ENCODE measurements around the gene HSPA1B. TPM values are rescaled to one million over a fixed set of nuclear protein-coding genes. Genes with fewer than 3 reads are reported as not detected.

Gene HSPA1B
- total and polyA plus RNA-seq, 8 donors = 35.9 to 165 (median 77.4) TPM

DNA sequence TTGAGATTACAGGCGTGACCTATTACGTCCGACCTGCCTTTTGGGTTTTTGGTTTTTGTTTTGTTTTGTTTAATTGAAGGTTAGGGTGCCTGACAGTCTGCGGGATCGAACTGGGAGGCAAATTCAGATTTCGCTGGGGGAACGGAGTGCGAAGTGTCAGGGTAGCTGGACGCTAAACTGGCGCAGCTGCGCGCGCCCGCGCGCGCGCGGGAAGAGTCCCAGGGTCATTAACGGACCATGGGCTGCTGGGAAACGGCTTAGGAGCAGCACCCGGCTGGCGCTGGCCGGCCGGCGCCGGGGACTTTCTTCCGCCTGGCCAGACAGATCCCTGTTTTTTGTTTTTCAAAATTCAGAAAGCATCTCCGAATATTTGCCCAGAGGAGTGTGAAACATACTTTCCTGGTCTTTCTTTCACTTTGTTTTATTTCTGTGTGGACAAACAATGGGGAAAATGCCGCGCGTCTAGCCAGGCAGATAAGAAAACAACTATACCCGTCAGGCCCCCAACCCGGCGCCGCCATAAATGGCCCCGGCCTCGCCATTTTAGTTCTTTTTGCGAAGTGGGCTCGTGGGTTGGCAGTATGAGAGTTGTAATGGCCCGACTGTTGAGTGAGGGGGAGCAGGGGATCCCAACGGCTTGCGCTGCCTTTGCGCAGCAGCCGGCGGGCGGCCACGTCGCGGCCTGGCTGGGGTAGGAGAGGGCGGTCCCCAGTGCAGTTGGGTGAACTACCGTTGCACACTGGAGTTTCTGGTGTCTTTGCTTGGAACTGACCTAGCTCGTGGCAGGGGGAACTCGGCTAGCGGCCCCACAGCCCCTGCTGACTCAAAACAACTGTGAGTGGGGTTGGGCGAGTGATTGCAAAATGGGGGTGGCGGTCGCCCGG lies 7.1 kb downstream of the HSPA1B start:
- Histone ChIP-seq H3K4me3 (peak overlapping the region; percentile 81 to 96 (median 88)), H3K36me3 (peaks cover 25 to 33% (median 31%) of the 10 kb centered on the region in 4 donors), H3K27me3 (no peaks in the 10 kb centered on the region), H3K27ac (peak overlapping the region; percentile 94 to 97 (median 96)), H3K9me3 (no peaks in the 10 kb centered on the region), H3K4me1 (peaks cover 46 to 79% (median 71%) of the 10 kb centered on the region in 4 donors)
- intact Hi-C loops (cut with DNase I; ENCODE audit: low total_unique reads) = no loop called here
- DNase-seq = peak; percentile 87 to 96
- TF ChIP-seq POLR2AphosphoS5 (IDR thresholded peaks at IDR 0.05) = peak in 2 of 3 donors; percentile 53 to 84
- TF ChIP-seq POLR2A (IDR thresholded peaks at IDR 0.05) = peak in 1 of 4 donors; percentile 31
- no peak for TF ChIP-seq EP300 (IDR thresholded peaks at IDR 0.05)
- TF ChIP-seq, protein P1, sequence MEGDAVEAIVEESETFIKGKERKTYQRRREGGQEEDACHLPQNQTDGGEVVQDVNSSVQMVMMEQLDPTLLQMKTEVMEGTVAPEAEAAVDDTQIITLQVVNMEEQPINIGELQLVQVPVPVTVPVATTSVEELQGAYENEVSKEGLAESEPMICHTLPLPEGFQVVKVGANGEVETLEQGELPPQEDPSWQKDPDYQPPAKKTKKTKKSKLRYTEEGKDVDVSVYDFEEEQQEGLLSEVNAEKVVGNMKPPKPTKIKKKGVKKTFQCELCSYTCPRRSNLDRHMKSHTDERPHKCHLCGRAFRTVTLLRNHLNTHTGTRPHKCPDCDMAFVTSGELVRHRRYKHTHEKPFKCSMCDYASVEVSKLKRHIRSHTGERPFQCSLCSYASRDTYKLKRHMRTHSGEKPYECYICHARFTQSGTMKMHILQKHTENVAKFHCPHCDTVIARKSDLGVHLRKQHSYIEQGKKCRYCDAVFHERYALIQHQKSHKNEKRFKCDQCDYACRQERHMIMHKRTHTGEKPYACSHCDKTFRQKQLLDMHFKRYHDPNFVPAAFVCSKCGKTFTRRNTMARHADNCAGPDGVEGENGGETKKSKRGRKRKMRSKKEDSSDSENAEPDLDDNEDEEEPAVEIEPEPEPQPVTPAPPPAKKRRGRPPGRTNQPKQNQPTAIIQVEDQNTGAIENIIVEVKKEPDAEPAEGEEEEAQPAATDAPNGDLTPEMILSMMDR (IDR thresholded peaks at IDR 0.05) = no peak
- 0 to 1% (median 1%) methylated on average over 39 to 59 of the region's 59 CpGs for WGBS, 5 donors

- Histone ChIP-seq H3K4me1 (peaks cover 41 to 72% (median 67%) of the 10 kb centered on the region in 4 donors), H3K36me3 (peaks cover 35 to 48% (median 45%) of the 10 kb centered on the region in 4 donors), H3K27ac (peak overlapping the region; percentile 44 to 97 (median 96)), H3K9me3 (no peaks in the 10 kb centered on the region), H3K4me3 (peak overlapping the region; percentile 81 to 96 (median 88)), H3K27me3 (no peaks in the 10 kb centered on the region)
- peak in 1 of 2 donors; percentile 39 for DNase-seq
- TF ChIP-seq POLR2A (IDR thresholded peaks at IDR 0.05) (no peak), EP300 (IDR thresholded peaks at IDR 0.05) (no peak)
- TF ChIP-seq, protein P1 (IDR thresholded peaks at IDR 0.05) = no peak
- intact Hi-C loops (cut with DNase I; ENCODE audit: low total_unique reads) = no loop called here
- 4 to 18% (median 7%) methylated on average over 14 of the region's 14 CpGs for WGBS, 5 donors
Measured at GRCh38 chr6:31836047-31836473, 8.5 kb downstream of the HSPA1B start.

DNA sequence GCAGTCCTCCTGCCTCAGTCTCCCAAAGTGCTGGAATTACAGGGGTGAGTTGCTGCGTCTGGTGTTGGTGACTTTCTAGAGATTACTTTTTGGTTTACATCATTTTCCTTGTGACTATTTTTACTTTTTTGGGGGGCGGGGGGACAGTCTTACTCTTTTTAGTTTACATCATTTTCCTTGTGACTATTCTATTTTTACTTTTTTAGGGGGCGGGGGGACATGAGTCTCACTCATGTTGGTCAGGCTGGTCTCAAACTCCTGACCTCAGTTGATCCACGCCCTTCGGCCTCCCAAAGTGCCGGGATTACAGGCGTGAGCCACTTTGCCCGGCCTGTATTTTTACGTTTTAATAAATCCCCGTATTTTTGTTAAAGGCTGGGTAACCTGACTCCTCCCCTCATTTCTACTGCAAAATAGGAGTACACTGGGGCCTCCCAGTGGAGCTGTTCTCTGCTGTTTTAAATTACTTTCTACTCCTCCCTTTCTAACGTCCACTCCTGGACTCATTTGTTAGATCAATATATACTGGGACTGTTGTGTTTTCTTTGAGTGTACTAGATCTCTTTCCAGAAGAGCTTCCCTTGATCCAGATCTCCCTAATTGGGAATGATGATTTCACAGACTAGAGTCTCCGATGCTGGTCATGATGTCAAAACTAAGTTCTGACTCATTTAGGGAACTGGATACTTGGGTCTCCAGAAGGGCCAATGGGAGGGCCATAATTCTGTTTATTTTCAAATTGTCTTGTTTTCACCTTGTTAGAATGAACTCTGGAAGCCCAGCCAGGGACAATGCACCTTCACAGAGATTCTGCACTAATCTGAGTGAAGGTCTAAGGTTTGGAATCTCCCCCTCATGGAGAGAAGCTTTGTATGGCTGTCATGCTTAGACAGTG lies 9.2 kb downstream of the HSPA1B start:
- intact Hi-C loops (cut with DNase I; ENCODE audit: low total_unique reads) = no loop called here
- H3K4me3 ChIP-seq = peak overlapping the region; percentile 81 to 96 (median 88)
- no peaks in the 10 kb centered on the region for H3K9me3 ChIP-seq
- DNase-seq = peak in 1 of 2 donors; percentile 40
- H3K27me3 ChIP-seq = no peaks in the 10 kb centered on the region
- peaks cover 35 to 54% (median 52%) of the 10 kb centered on the region in 4 donors for H3K36me3 ChIP-seq
- 7 to 21% (median 15%) methylated on average over 12 of the region's 12 CpGs for WGBS, 5 donors
- TF ChIP-seq, protein P1 (IDR thresholded peaks at IDR 0.05) = no peak
- TF ChIP-seq POLR2AphosphoS5 (IDR thresholded peaks at IDR 0.05) (no peak), EP300 (IDR thresholded peaks at IDR 0.05) (no peak), POLR2A (IDR thresholded peaks at IDR 0.05) (no peak)
- peaks cover 35 to 65% (median 61%) of the 10 kb centered on the region in 4 donors for H3K4me1 ChIP-seq
- peak overlapping the region; percentile 50 to 97 (median 96) for H3K27ac ChIP-seq
